Stimulated activated memory B cell treated with anti-CD40 and anti-IgM and Interleukin-4, amounts not matched to agents 10 μg/mL and 1 μg/mL and 100 μg/mL, for 72 hours (primary cell): Measurements from ENCODE around the gene ACKR4.
"Not testable (repeated sequence)": the region's sequence is repeated elsewhere in the genome, so short reads cannot be mapped to it uniquely, and the experiment has no call there.

ENCODE experiments used
- ATAC-seq: fragments of 150-1000 bp; cut with Tn5 transposase; 2 replicates; pipeline ENCODE4 v1.10.0; 2021
- H3K27ac Mint-ChIP-seq: one replicate; pipeline ENCODE4 v1.8.0; 2022; ENCODE audit warnings: mild to moderate bottlenecking, mixed read lengths
- H3K27me3 Mint-ChIP-seq: one replicate; pipeline ENCODE4 v1.8.0; 2022; ENCODE audit warnings: mixed read lengths
- H3K36me3 Mint-ChIP-seq: one replicate; pipeline ENCODE4 v1.8.0; 2022; ENCODE audit warnings: mixed read lengths
- H3K4me1 Mint-ChIP-seq: one replicate; pipeline ENCODE4 v1.8.0; 2022; ENCODE audit warnings: mixed read lengths
- H3K4me3 Mint-ChIP-seq: one replicate; pipeline ENCODE4 v1.8.0; 2022; ENCODE audit warnings: mild to moderate bottlenecking, moderate library complexity, mixed read lengths
- H3K9me3 Mint-ChIP-seq: one replicate; pipeline ENCODE4 v1.8.0; 2022; ENCODE audit warnings: mixed read lengths

Gene ACKR4

DNA sequence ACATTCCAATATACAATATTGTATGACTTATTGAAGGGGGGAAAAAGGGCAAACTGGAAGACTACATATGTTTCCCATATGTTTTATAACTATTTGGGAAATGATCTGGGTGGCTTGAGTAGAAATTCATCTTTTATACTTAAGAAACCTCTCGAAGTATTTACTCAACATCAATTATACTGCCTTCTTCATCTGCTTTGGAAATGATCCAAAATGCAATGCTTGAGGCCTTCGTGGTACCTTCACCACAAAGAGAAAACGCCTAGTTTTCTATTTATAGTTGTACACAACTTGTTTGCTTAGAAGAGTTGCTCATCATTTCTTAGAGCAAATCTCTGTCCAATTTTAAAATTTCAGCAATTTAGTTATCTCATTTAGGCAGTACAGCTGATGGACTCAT lies 18.8 kb downstream of the ACKR4 start:
- ATAC-seq, result no peak
- peaks cover 56% of the 10 kb centered on the region for H3K36me3 Mint-ChIP-seq
- H3K9me3 Mint-ChIP-seq, result peaks cover 5% of the 10 kb centered on the region
- H3K4me3 Mint-ChIP-seq, result no peak overlapping the region
- no peak overlapping the region for H3K27ac Mint-ChIP-seq
- no peaks in the 10 kb centered on the region for H3K27me3 Mint-ChIP-seq
- H3K4me1 Mint-ChIP-seq, result peaks cover 6% of the 10 kb centered on the region

DNA sequence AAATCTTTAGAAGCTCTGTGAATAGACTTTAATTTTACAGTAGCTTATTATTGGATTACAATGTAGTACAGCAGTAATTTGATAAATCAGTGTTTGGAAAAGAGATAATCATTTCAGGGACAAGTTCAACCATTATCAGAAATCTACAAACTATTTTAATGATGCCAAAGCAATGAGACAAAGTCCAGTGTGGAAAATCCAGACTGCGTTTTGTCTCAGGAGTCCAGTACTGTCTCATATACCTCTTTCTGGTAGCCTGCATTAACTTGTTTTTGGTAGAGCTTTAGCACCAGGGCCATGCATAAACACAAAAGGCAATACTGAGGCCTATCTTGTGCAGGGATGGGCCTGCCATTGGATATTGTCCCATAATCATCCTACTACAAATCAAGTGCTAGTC lies 19.7 kb downstream of the ACKR4 start:
- H3K9me3 Mint-ChIP-seq, result peaks cover 5% of the 10 kb centered on the region
- peaks cover 53% of the 10 kb centered on the region for H3K36me3 Mint-ChIP-seq
- no peak overlapping the region for H3K27ac Mint-ChIP-seq
- H3K4me3 Mint-ChIP-seq, result no peak overlapping the region
- no peak for ATAC-seq
- no peaks in the 10 kb centered on the region for H3K4me1 Mint-ChIP-seq
- H3K27me3 Mint-ChIP-seq, result no peaks in the 10 kb centered on the region

DNA sequence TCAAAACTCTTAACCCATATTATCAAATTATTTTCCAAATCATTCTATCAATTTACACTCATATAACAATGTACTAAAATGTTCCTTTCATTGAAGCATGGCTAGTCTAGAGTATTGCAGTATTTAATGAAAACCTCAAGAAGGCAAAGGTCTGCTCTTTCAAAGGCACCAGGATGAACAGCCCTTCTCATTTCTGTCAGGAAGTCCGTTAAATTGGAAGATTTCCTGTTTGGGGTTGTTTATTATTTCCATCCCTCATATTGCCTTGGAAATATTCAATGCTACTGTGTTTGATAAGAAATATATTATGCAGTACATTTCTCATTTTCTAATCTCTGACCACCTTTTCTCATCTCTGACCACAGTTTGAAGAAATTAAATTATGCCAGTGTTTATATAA lies 25.1 kb downstream of the ACKR4 start:
- Mint-ChIP-seq H3K4me3 (no peak overlapping the region), H3K4me1 (peaks cover 8% of the 10 kb centered on the region), H3K36me3 (peaks cover 45% of the 10 kb centered on the region), H3K9me3 (no peaks in the 10 kb centered on the region), H3K27me3 (no peaks in the 10 kb centered on the region), H3K27ac (no peak overlapping the region)
- ATAC-seq, result no peak

DNA sequence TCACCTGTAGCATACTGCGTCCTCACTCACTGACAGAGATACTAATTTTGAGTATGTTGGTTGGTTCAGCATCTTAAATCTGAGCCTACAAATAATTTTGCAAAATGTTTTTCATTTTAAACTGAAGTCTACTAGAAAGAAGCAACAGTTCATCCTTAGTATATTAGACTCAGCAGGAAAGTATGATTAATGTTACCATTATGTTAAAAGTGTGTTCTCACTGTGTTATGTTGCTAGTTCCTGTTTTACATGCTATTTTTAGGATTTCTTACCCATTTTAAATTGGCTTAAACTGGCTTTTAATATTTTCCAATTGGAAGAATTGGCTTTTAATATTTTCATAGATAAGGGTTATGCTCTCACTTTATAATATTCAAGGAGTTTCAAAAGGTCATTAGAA lies 25.7 kb downstream of the ACKR4 start:
- H3K4me3 Mint-ChIP-seq, result no peak overlapping the region
- H3K9me3 Mint-ChIP-seq, result no peaks in the 10 kb centered on the region
- peaks cover 45% of the 10 kb centered on the region for H3K36me3 Mint-ChIP-seq
- no peaks in the 10 kb centered on the region for H3K27me3 Mint-ChIP-seq
- no peak overlapping the region for H3K27ac Mint-ChIP-seq
- peaks cover 8% of the 10 kb centered on the region for H3K4me1 Mint-ChIP-seq
- ATAC-seq, result no peak

DNA sequence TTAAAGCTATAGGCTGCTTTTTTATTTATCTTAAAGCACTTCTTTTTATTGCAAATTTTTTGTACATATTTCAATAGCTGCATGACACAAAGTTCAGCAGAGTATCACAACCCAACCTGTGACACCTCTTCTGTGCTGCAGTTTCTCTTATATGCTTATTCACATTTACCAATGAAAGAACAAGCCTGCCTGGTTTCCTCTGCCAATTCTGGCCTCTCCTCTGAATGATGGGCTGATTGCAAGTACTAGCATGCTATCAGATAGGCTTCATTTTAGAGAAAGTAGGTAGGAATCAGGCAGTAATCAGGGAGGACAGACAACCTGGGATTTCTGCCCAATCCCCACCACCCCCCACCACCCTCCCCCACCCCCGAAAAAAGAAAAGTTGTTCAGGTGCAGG lies 26.6 kb downstream of the ACKR4 start:
- Mint-ChIP-seq H3K4me1 (peaks cover 8% of the 10 kb centered on the region), H3K27ac (no peak overlapping the region), H3K27me3 (no peaks in the 10 kb centered on the region), H3K4me3 (no peak overlapping the region), H3K36me3 (peaks cover 50% of the 10 kb centered on the region), H3K9me3 (no peaks in the 10 kb centered on the region)
- ATAC-seq, result no peak

DNA sequence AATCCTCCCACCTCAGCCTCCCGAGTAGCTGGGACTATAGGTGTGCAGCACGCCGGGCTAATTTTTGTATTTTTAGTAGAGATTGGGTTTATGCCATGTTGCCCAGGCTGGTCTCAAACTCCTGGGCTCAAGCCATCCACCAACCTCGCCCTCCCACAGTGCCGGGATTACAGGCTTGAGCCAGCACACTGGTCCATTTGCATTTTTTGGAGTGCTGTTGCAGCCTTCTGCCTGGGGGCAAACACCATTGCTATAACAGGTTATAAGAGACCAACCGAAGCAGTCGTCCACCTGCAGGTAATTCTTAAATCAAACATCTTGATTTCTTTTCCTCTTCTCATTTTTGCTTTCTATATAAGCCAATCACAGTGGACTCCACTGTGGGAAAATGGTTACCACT lies 27.7 kb downstream of the ACKR4 start:
- ATAC-seq, result no peak
- H3K4me1 Mint-ChIP-seq, result peaks cover 8% of the 10 kb centered on the region
- no peaks in the 10 kb centered on the region for H3K9me3 Mint-ChIP-seq
- no peak overlapping the region for H3K27ac Mint-ChIP-seq
- no peaks in the 10 kb centered on the region for H3K27me3 Mint-ChIP-seq
- H3K4me3 Mint-ChIP-seq, result no peak overlapping the region
- peaks cover 55% of the 10 kb centered on the region for H3K36me3 Mint-ChIP-seq

DNA sequence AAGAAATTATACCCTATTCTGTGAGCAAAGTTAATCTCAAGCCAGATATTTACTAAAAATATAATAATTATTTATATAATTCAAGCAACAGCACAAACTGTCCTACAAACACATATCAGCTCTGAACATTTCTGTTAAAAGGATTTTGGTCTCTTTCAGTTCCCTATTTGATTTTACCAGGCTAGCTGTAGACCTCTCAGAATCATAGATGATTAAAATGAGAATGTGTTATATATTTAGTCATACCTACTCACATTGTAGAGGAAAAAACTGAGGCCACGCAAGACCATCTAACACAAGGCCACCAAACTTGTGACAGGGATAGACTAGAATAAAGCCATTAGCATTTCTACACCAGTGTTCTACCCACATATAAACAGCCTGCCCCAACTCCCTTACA lies 28.5 kb downstream of the ACKR4 start:
- Mint-ChIP-seq H3K27ac (peak overlapping the region; percentile 75), H3K27me3 (no peaks in the 10 kb centered on the region), H3K4me3 (no peak overlapping the region), H3K9me3 (no peaks in the 10 kb centered on the region), H3K36me3 (peaks cover 55% of the 10 kb centered on the region), H3K4me1 (peaks cover 8% of the 10 kb centered on the region)
- ATAC-seq, result peak; percentile 73

DNA sequence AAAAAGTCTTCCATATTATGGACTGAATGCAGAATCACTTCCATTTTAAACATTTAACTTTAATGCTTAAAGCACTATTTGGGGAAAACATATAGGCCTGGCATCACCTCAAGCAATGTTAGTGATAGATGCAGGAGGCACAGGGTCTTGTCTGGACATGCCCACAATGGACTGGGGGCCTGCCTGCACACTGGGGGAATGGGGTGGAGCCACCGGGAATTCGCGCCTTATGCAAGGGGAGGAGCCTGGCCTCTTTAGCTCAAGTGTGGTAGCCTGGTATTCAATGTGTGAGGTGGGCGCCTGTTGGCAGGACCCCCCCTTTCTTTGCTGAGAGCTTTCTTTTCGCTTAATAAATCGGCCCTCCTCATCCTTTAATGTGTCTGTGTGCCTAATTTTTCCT lies 29.9 kb downstream of the ACKR4 start:
- ATAC-seq, result no peak
- Mint-ChIP-seq H3K9me3 (no peaks in the 10 kb centered on the region), H3K27me3 (no peaks in the 10 kb centered on the region), H3K4me3 (no peak overlapping the region), H3K27ac (no peak overlapping the region), H3K36me3 (peaks cover 46% of the 10 kb centered on the region), H3K4me1 (peaks cover 8% of the 10 kb centered on the region)

DNA sequence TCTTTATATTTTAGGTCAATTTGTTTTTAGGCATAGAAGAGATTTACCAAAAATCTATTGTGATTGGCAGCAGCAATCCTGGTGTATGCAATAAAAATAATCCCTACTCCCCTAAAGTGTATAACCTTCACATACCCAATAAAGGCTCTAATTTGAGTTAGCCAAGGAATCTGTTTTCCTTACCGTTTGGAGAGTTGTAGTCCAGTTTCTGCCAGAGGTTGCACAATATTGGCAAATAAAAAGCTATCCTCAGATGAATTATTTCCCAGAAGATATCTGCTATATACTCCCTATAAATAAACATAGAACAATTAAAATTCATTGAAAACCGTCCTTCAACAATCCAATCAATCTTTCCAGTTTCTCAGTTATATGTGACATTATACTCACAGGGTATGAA lies 31.1 kb downstream of the ACKR4 start:
- Mint-ChIP-seq H3K27me3 (no peaks in the 10 kb centered on the region), H3K9me3 (no peaks in the 10 kb centered on the region), H3K4me1 (peaks cover 8% of the 10 kb centered on the region), H3K4me3 (no peak overlapping the region), H3K27ac (no peak overlapping the region), H3K36me3 (peaks cover 51% of the 10 kb centered on the region)
- no peak for ATAC-seq

DNA sequence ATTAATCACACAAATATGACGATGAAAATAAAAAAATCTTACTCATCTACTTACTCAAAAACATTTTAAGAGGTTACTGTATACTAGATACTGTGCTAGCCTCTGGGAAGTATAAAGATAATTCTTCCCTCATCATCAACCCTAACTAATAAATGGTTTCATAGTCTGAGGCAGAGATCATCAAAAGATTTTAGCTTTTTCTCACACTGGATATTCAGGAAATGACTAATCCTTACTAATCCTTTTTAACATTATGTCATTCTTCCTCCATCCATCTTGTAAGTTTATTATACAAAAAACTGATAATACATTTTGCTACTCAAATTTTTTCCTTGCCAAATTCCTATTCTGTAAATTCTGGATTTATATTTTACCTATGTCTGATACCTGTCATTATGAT lies 32.9 kb downstream of the ACKR4 start:
- Mint-ChIP-seq H3K9me3 (no peaks in the 10 kb centered on the region), H3K4me3 (no peak overlapping the region), H3K4me1 (peaks cover 8% of the 10 kb centered on the region), H3K27me3 (no peaks in the 10 kb centered on the region), H3K27ac (no peak overlapping the region), H3K36me3 (peaks cover 58% of the 10 kb centered on the region)
- ATAC-seq, result no peak

DNA sequence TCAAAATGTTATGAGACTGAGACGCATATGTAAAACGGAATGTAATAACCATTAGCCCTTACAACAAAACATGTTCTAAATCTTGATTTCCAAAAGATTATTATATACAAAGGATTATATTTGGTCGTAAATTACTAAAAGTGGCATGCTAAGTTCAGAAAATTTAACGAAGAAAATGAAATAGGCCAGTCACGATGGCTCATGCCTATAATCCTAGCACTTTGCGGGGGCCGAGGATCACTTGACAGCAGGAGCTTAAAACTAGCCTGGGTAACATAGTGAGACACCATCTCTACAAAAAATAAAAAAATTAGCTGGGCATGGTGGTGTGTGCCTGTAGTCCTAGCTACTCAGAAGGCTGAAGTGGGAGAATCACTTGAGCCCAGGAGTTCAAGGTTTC lies 33.5 kb downstream of the ACKR4 start:
- H3K9me3 Mint-ChIP-seq, result no peaks in the 10 kb centered on the region
- peaks cover 60% of the 10 kb centered on the region for H3K36me3 Mint-ChIP-seq
- no peak overlapping the region for H3K27ac Mint-ChIP-seq
- peaks cover 7% of the 10 kb centered on the region for H3K4me1 Mint-ChIP-seq
- no peak overlapping the region for H3K4me3 Mint-ChIP-seq
- no peaks in the 10 kb centered on the region for H3K27me3 Mint-ChIP-seq
- ATAC-seq, result no peak

DNA sequence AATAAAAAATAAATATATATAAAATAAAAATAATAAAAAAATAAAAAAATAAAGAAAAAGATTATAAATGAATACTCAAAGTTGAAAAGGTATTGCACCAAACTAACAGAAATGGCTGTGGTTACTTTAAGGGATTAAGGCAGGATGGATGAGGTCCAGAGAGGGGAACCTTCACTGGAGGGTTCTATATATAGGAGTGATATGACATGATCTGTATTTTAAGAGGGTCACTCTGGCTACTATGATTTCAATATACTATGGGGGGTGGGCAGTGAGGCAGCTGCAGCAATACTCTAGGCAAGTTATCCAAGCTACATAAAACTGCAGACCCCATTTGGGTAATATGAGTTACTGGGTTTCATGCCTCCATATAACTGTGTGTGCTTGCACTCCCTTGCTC lies 38.0 kb downstream of the ACKR4 start:
- no peak overlapping the region for H3K4me3 Mint-ChIP-seq
- H3K27me3 Mint-ChIP-seq, result no peaks in the 10 kb centered on the region
- H3K36me3 Mint-ChIP-seq, result peaks cover 53% of the 10 kb centered on the region
- H3K27ac Mint-ChIP-seq, result no peak overlapping the region
- no peaks in the 10 kb centered on the region for H3K9me3 Mint-ChIP-seq
- H3K4me1 Mint-ChIP-seq, result no peaks in the 10 kb centered on the region
- ATAC-seq, result no peak

DNA sequence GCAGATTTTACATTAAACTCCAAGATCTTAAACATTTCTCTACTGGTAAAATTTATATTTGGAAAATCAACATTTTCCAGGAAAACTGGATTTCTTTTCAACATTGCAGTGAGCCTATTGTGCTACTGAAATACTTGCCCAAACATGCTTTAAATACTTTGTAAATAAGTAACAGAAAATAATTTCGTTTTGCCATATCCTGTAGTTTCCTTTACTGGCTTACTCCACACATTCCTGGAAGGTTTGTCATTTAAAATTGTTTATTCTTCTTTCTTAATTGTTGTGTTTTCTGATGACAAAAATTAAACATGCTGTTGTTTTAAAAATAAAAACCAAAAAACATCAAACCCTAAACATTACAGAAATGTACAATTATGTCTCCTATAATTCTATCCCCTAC lies 40.5 kb downstream of the ACKR4 start:
- Mint-ChIP-seq H3K4me1 (peaks cover 6% of the 10 kb centered on the region), H3K4me3 (no peak overlapping the region), H3K36me3 (peaks cover 66% of the 10 kb centered on the region), H3K27ac (no peak overlapping the region), H3K9me3 (no peaks in the 10 kb centered on the region), H3K27me3 (no peaks in the 10 kb centered on the region)
- no peak for ATAC-seq

DNA sequence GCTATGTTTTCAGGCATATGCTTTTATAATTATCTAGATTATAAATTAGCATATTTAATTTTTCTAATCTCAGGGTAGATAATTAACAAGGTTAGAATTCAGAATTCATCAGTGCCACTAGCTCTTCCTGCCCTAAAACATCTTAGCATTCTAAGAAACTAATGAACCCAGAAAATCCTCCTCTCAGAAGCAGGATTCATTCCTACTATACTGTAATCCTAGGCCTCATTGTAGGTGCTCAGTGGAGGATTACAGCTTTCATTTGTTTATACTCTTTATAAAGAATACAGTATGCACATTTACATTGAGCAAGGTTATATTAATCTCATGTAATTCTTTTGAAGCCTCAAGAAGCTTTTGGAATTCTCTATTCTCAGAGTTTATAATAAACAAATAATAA lies 41.6 kb downstream of the ACKR4 start:
- Mint-ChIP-seq H3K27ac (no peak overlapping the region), H3K9me3 (no peaks in the 10 kb centered on the region), H3K4me3 (no peak overlapping the region), H3K4me1 (peaks cover 6% of the 10 kb centered on the region), H3K27me3 (no peaks in the 10 kb centered on the region), H3K36me3 (peaks cover 56% of the 10 kb centered on the region)
- ATAC-seq, result no peak

DNA sequence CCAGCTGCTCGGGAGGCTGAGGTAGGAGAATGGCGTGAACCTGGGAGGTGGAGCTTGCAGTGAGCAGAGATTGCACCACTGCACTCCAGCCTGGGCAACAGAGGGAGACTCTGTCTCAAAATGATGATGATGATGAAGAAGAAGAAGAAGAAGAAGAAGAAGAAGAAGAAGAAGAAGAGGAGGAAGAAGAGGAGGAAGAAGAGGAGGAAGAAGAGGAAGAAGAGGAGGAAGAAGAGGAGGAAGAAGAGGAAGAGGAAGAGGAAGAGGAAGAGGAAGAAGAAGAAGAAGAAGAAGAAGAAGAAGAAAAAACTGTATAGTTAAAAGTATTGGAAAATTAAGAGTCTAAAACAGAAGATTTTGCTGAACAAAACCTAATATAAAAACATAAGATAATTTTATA lies 44.4 kb downstream of the ACKR4 start:
- H3K27ac Mint-ChIP-seq, ATAC-seq, H3K4me3 Mint-ChIP-seq, H3K27me3 Mint-ChIP-seq, H3K9me3 Mint-ChIP-seq, H3K4me1 Mint-ChIP-seq: not testable (repeated sequence)
- H3K36me3 Mint-ChIP-seq, result peaks cover 40% of the 10 kb centered on the region

DNA sequence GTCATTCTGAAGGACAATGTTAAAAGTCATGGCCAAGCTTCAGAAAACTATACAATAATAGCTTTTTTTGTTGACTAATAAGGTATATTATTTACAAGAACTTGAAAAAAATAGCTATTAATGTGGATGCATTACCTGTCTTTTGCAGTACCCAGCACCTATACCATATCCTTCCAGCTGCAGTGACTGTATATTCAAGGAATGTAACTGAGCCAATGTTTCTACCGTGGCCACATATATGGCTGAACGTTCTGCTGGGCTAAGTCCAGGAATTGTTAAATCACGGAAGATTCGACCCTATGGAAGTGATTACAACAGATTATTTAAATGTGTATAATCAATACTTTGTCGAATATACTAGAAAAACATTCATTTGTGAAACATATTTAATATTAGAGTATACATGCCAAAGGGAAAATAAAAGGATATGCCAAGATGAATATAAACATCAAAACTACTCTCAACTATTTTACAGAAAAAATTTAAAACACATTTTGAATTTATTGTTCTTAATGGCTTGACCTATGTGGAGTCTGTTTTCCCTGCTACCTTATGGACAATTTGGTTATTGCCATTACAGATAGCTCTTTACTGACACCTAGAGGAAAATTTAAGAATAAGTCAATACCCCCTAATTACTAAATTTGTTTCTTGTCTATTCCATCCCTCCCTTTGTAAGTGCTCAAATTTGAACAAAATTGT lies 44.9 kb downstream of the ACKR4 start:
- no peak overlapping the region for H3K4me3 Mint-ChIP-seq
- no peak for ATAC-seq
- no peaks in the 10 kb centered on the region for H3K27me3 Mint-ChIP-seq
- H3K9me3 Mint-ChIP-seq, result no peaks in the 10 kb centered on the region
- no peak overlapping the region for H3K27ac Mint-ChIP-seq
- peaks cover 6% of the 10 kb centered on the region for H3K4me1 Mint-ChIP-seq
- H3K36me3 Mint-ChIP-seq, result peaks cover 35% of the 10 kb centered on the region

DNA sequence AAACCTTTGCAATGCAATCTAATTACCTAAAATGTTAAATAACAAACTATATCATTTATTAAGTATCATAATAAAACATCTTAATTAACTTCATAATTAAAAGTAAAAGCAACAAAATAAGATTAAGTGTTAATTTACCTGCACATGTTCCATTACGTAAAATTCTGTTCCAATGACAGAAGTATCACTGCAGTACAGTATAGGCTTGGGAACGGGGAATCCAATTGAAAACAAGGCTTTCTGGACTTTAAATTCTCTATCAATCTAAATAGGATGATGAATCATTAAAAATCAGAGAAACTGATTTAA lies 45.4 kb downstream of the ACKR4 start:
- Mint-ChIP-seq H3K9me3 (no peaks in the 10 kb centered on the region), H3K27ac (no peak overlapping the region)

More for the DNA sequence above, 45.4 kb downstream of the ACKR4 start:
- H3K27me3 Mint-ChIP-seq, result no peaks in the 10 kb centered on the region
- peaks cover 10% of the 10 kb centered on the region for H3K4me1 Mint-ChIP-seq
- H3K36me3 Mint-ChIP-seq, result peaks cover 30% of the 10 kb centered on the region
- no peak for ATAC-seq
- no peak overlapping the region for H3K4me3 Mint-ChIP-seq
